H1 (cell line): Measurements from ENCODE around the gene PCDH9. TPM values are rescaled to one million over a fixed set of nuclear protein-coding genes. Genes with fewer than 3 reads are reported as not detected.

Experiments used
- CBX5 ChIP-seq: fragments of 300-800, 300-1000 bp; sonication (generic); IDR thresholded peaks from 2 replicates; pipeline ENCODE4 v1.7.1; 2016; ENCODE audit warnings: antibody characterized with exemption, low read length, low read depth
- FOSL1 ChIP-seq: IDR thresholded peaks from 2 replicates; pipeline ENCODE4 v1.6.1; 2011; ENCODE audit warnings: mild to moderate bottlenecking, low read depth, low read length, moderate library complexity; ENCODE audit not compliant: insufficient read depth
- GABPA ChIP-seq: IDR thresholded peaks from 2 replicates; pipeline ENCODE4 v1.6.1; 2011; ENCODE audit warnings: mild to moderate bottlenecking, low read length, moderate library complexity, borderline replicate concordance; ENCODE audit not compliant: insufficient read depth
- JUND ChIP-seq: IDR thresholded peaks from 2 replicates; pipeline ENCODE4 v1.6.1; 2011; ENCODE audit warnings: mild to moderate bottlenecking, improper control_type of control experiment, low read length
- POLR2A ChIP-seq, 2 experiments: IDR thresholded peaks; 1 replicate in 1 of 2; 2 replicates in 1 of 2; pipeline ENCODE4 v1.6.1; 2011; ENCODE audit warnings: low read depth in 2 of 2, low read length in 2 of 2, mild to moderate bottlenecking in 2 of 2; ENCODE audit errors: control extremely low read depth in 1 of 2
- POLR2AphosphoS5 ChIP-seq: IDR thresholded peaks from 2 replicates; pipeline ENCODE4 v1.6.1; 2011; ENCODE audit warnings: low read depth, low read length
- POU5F1 ChIP-seq: IDR thresholded peaks from 2 replicates; pipeline ENCODE4 v1.6.1; 2011; ENCODE audit warnings: low read depth, mild to moderate bottlenecking, low read length, moderate library complexity
- RBBP5 ChIP-seq: IDR thresholded peaks from 2 replicates; pipeline ENCODE4 v1.7.1; 2012; ENCODE audit warnings: low read depth, mild to moderate bottlenecking, inconsistent platforms, low read length, moderate library complexity, borderline replicate concordance
- ZNF274 ChIP-seq: IDR thresholded peaks from 2 replicates; pipeline ENCODE4 v1.7.0; 2012; ENCODE audit warnings: low read length, borderline replicate concordance; ENCODE audit errors: extremely low read depth
- polyA plus RNA-seq, 7 experiments: library from polyadenylated mRNA; depleted of rRNA in 3 of 7; stranded (reverse) in 5 of 7; unstranded in 2 of 7; fragments of >200 nt in 5 of 7; fragments of 200-250 nt in 2 of 7; gene quantifications; 1 replicate in 5 of 7; 2 replicates in 1 of 7; 4 replicates in 1 of 7; pipeline versions ENCODE4 v1.2.1 to v1.2.3, GENCODE V29; 2011 to 2013; ENCODE audit warnings: missing spikeins in 2 of 7, mixed read lengths in 2 of 7
- total RNA-seq: library from RNA; stranded (reverse); fragmentation: NEBNext Ultra II Directional; extraction: Animal tissue kit (Norgen Biotek cat#: 25700); gene quantifications from 2 replicates; pipeline ENCODE4 v1.2.1, GENCODE V29; 2021
- TF ChIP-seq, protein P1 (sequence below): fragments of 300-600 bp; sonication (generic); IDR thresholded peaks from 2 replicates; pipeline ENCODE4 v1.7.1; 2012; ENCODE audit warnings: low read length, moderate library complexity, mild to moderate bottlenecking, inconsistent platforms; ENCODE audit not compliant: insufficient replicate concordance
- TF ChIP-seq, protein P2 (sequence below): IDR thresholded peaks from 2 replicates; pipeline ENCODE4 v1.6.1; 2011; ENCODE audit warnings: low read depth, mild to moderate bottlenecking, low read length; ENCODE audit not compliant: insufficient read depth

The PCDH9 gene
- total and polyA plus RNA-seq, 2 of the 8 experiments (the other 6 are each of a cell fraction or from before 2014, with no cell fraction given): 0.12 to 0.60 TPM

DNA sequence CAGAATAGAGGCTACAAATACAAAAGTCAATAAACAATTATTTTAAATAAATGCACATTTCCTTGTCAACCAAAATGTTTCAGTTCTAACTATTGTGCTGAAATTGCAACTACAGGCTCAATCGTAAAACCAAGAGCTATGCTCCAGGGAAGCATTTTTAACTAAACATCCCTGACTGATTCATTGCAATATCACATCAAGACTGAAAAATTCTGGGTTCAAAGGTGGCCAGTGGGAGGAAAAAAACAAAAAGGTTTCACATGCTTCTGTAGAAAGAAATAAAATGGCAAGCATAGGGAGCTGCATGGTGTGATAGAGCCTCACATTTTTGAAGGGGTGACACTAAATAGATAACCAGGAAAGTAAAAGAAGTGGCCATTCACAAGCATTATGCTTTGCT, 862.8 kb downstream of the PCDH9 start (continued):
- TF ChIP-seq, protein P1, sequence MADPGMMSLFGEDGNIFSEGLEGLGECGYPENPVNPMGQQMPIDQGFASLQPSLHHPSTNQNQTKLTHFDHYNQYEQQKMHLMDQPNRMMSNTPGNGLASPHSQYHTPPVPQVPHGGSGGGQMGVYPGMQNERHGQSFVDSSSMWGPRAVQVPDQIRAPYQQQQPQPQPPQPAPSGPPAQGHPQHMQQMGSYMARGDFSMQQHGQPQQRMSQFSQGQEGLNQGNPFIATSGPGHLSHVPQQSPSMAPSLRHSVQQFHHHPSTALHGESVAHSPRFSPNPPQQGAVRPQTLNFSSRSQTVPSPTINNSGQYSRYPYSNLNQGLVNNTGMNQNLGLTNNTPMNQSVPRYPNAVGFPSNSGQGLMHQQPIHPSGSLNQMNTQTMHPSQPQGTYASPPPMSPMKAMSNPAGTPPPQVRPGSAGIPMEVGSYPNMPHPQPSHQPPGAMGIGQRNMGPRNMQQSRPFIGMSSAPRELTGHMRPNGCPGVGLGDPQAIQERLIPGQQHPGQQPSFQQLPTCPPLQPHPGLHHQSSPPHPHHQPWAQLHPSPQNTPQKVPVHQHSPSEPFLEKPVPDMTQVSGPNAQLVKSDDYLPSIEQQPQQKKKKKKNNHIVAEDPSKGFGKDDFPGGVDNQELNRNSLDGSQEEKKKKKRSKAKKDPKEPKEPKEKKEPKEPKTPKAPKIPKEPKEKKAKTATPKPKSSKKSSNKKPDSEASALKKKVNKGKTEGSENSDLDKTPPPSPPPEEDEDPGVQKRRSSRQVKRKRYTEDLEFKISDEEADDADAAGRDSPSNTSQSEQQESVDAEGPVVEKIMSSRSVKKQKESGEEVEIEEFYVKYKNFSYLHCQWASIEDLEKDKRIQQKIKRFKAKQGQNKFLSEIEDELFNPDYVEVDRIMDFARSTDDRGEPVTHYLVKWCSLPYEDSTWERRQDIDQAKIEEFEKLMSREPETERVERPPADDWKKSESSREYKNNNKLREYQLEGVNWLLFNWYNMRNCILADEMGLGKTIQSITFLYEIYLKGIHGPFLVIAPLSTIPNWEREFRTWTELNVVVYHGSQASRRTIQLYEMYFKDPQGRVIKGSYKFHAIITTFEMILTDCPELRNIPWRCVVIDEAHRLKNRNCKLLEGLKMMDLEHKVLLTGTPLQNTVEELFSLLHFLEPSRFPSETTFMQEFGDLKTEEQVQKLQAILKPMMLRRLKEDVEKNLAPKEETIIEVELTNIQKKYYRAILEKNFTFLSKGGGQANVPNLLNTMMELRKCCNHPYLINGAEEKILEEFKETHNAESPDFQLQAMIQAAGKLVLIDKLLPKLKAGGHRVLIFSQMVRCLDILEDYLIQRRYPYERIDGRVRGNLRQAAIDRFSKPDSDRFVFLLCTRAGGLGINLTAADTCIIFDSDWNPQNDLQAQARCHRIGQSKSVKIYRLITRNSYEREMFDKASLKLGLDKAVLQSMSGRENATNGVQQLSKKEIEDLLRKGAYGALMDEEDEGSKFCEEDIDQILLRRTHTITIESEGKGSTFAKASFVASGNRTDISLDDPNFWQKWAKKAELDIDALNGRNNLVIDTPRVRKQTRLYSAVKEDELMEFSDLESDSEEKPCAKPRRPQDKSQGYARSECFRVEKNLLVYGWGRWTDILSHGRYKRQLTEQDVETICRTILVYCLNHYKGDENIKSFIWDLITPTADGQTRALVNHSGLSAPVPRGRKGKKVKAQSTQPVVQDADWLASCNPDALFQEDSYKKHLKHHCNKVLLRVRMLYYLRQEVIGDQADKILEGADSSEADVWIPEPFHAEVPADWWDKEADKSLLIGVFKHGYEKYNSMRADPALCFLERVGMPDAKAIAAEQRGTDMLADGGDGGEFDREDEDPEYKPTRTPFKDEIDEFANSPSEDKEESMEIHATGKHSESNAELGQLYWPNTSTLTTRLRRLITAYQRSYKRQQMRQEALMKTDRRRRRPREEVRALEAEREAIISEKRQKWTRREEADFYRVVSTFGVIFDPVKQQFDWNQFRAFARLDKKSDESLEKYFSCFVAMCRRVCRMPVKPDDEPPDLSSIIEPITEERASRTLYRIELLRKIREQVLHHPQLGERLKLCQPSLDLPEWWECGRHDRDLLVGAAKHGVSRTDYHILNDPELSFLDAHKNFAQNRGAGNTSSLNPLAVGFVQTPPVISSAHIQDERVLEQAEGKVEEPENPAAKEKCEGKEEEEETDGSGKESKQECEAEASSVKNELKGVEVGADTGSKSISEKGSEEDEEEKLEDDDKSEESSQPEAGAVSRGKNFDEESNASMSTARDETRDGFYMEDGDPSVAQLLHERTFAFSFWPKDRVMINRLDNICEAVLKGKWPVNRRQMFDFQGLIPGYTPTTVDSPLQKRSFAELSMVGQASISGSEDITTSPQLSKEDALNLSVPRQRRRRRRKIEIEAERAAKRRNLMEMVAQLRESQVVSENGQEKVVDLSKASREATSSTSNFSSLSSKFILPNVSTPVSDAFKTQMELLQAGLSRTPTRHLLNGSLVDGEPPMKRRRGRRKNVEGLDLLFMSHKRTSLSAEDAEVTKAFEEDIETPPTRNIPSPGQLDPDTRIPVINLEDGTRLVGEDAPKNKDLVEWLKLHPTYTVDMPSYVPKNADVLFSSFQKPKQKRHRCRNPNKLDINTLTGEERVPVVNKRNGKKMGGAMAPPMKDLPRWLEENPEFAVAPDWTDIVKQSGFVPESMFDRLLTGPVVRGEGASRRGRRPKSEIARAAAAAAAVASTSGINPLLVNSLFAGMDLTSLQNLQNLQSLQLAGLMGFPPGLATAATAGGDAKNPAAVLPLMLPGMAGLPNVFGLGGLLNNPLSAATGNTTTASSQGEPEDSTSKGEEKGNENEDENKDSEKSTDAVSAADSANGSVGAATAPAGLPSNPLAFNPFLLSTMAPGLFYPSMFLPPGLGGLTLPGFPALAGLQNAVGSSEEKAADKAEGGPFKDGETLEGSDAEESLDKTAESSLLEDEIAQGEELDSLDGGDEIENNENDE: no peak
- no peak for TF ChIP-seq POU5F1
- TF ChIP-seq, protein P2, sequence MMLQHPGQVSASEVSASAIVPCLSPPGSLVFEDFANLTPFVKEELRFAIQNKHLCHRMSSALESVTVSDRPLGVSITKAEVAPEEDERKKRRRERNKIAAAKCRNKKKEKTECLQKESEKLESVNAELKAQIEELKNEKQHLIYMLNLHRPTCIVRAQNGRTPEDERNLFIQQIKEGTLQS: no peak
- no peak for TF ChIP-seq RBBP5
- TF ChIP-seq GABPA: no peak
- no peak for TF ChIP-seq POLR2A (IDR thresholded peaks at IDR 0.05; ENCODE audit: control extremely low read depth in 1 of 2, low read depth in 2 of 2, low read length in 2 of 2)
- TF ChIP-seq JUND: no peak
- TF ChIP-seq ZNF274: no peak
- TF ChIP-seq POLR2AphosphoS5: no peak
- TF ChIP-seq FOSL1: no peak
- no peak for TF ChIP-seq CBX5
